Measurements from ENCODE around the gene TIMP2.

- no peak for TF ChIP-seq CTCF (conservative IDR thresholded peaks at IDR 0.05)
- no peak for TF ChIP-seq EZH2 (IDR thresholded peaks at IDR 0.05; ENCODE audit: low read depth)
Observed at GRCh38 chr17:78918979-78919378, 6.2 kb downstream of the TIMP2 start.
